Activated naive CD4-positive, alpha-beta T cell treated with anti-CD3 and anti-CD28 coated beads for 36 hours (primary cell): ENCODE results near the gene NPBWR2. TPM values are rescaled to one million over a fixed set of nuclear protein-coding genes. Genes with fewer than 3 reads are reported as not detected.

Experiments
- CTCF ChIA-PET: fragments of 350-600 bp; sonication (Branson Sonifier 250); formaldehyde crosslinking; loops from one replicate; lab custom pipeline; 2021; ENCODE audit warnings: antibody characterized with exemption; lab: Charles Lee
- DNase-seq: peaks from one replicate; pipeline ENCODE4 v3.0.0-alpha.2; 2020
- H3K27ac Mint-ChIP-seq: one replicate; pipeline ENCODE4 v1.8.0; 2021; ENCODE audit warnings: mild to moderate bottlenecking, mixed read lengths
- H3K27me3 Mint-ChIP-seq: one replicate; pipeline ENCODE4 v1.8.0; 2021; ENCODE audit warnings: low read depth, mixed read lengths
- H3K36me3 Mint-ChIP-seq: one replicate; pipeline ENCODE4 v1.8.0; 2021; ENCODE audit warnings: low read depth, mixed read lengths
- H3K4me1 Mint-ChIP-seq: one replicate; pipeline ENCODE4 v1.8.0; 2021; ENCODE audit warnings: low read depth, mixed read lengths
- H3K4me3 Mint-ChIP-seq: one replicate; pipeline ENCODE4 v1.8.0; 2021; ENCODE audit warnings: mild to moderate bottlenecking, moderate library complexity, mixed read lengths
- H3K9me3 Mint-ChIP-seq: one replicate; pipeline ENCODE4 v1.8.0; 2021; ENCODE audit warnings: mixed read lengths
- intact Hi-C: fragments of 100-400 bp; cut with micrococcal nuclease; formaldehyde crosslinking; loops from one replicate; pipeline ENCODE4 v1.15.1; 2023
- total RNA-seq, 2 experiments: library from RNA; stranded (reverse); gene quantifications; one replicate each; pipeline ENCODE4 v1.2.3, GENCODE V29; 2021

The NPBWR2 gene
- total RNA-seq, 2 experiments from 2014 or later = not detected

DNA sequence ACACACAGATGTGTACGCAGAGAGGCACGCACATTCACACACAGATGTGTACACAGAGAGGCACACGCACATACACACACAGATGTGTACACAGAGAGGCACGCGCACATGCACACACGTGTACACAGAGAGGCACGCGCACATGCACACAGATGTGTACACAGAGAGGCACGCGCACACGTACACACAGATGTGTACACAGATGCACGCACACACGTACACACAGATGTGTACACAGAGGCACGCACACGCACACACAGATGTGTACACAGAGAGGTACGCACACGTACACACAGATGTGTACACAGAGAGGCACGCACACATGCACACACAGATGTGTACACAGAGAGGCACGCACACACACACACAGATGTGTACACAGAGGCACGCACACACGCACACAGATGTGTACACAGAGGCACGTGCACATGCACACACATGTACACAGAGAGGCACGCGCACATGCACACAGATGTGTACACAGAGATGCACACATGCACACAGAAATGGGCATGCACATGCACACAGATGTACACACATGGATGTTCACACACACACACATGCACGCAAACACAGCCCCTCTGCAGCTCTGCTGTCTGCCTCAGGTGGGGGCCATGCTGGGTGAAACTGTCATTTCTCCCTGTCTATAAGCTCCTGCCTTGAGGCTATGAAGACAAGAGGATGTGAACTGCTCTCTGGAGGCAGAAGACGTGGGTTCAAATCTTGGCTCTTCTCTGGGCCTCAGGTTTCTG, 42.6 kb upstream of the NPBWR2 start:
- DNase-seq = no peak
- Mint-ChIP-seq H3K4me1 (no peaks in the 10 kb centered on the region), H3K27ac (no peak overlapping the region), H3K4me3 (no peak overlapping the region), H3K9me3 (peaks cover 5% of the 10 kb centered on the region), H3K27me3 (no peaks in the 10 kb centered on the region), H3K36me3 (peaks cover 2% of the 10 kb centered on the region)
- CTCF ChIA-PET = no interaction called here
- intact Hi-C loops = no loop called here

- peaks cover 11% of the 10 kb centered on the region for H3K9me3 Mint-ChIP-seq
- no peak overlapping the region for H3K27ac Mint-ChIP-seq
- no peaks in the 10 kb centered on the region for H3K27me3 Mint-ChIP-seq
- DNase-seq = no peak
- CTCF ChIA-PET = no interaction called here
- intact Hi-C loops = no loop called here
- H3K4me1 Mint-ChIP-seq = no peaks in the 10 kb centered on the region
- peaks cover 2% of the 10 kb centered on the region for H3K36me3 Mint-ChIP-seq
- H3K4me3 Mint-ChIP-seq = no peak overlapping the region
Measured at GRCh38 chr20:64149141-64149540, 41.8 kb upstream of the NPBWR2 start.

DNA sequence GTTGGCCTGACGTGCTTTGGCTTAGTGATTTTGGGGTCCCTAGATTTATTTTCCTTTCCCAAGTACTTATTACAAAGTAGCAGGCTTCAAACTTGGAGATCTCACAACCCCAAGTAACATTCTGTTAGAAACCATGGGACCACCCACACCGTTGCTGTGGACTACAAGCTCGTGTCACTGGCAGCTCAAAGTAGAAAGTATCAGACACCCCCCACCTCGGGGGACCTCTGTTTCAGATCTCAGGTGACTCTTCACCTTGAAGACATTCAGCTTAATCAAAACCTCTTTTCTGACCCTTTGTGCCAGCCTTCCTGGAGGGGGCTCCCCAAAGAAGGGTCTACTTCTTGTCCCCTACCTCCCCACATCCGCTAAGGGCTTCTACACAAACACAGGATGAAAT, 41.2 kb upstream of the NPBWR2 start:
- CTCF ChIA-PET = no interaction called here
- Mint-ChIP-seq H3K4me3 (no peak overlapping the region), H3K27me3 (no peaks in the 10 kb centered on the region), H3K27ac (no peak overlapping the region), H3K9me3 (peaks cover 11% of the 10 kb centered on the region), H3K36me3 (peaks cover 2% of the 10 kb centered on the region), H3K4me1 (no peaks in the 10 kb centered on the region)
- no peak for DNase-seq
- intact Hi-C loops = no loop called here

- CTCF ChIA-PET = no interaction called here
Measured at GRCh38 chr20:64146936-64147477, 39.6 kb upstream of the NPBWR2 start.

DNA sequence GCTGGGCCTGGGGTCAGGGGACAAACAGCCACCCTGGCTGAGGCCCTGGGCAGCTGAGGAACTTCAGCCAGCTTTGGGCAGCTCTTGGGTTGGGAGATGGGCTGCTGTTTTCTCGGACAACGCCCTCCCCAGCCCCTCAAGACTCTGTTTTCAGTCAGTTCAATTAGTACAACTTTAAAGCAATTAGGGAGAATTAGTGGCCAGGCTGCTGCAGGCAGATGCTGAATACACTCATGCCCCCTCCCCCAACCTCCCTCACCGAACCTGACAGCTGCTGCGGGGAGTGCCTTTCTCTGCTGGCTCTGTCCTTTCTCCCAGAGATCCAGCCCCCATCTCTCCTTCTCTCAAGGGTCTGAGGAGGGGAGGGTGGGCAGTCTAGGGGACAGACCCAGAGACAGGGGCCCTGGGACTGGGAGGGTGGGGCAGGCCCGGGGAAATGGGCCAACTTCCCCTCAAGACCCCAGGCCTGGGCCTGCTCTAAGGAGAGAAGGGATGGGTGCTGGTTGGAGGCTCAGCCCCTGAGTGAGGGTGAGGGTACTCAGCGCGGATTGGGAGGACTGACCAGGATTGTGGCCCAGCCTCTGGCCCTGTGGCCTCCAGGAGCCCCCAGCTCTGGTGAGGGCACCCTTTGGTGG, 39.1 kb upstream of the NPBWR2 start:
- H3K4me1 Mint-ChIP-seq = no peaks in the 10 kb centered on the region
- intact Hi-C loops = no loop called here
- CTCF ChIA-PET = no interaction called here
- no peak overlapping the region for H3K27ac Mint-ChIP-seq
- no peak overlapping the region for H3K4me3 Mint-ChIP-seq
- peaks cover 11% of the 10 kb centered on the region for H3K9me3 Mint-ChIP-seq
- no peaks in the 10 kb centered on the region for H3K27me3 Mint-ChIP-seq
- DNase-seq = no peak
- H3K36me3 Mint-ChIP-seq = peaks cover 2% of the 10 kb centered on the region

More at GRCh38 chr20:64146936-64147477, 39.6 kb upstream of the NPBWR2 start:
- intact Hi-C loops = no loop called here
- H3K27me3 Mint-ChIP-seq = no peaks in the 10 kb centered on the region
- peaks cover 2% of the 10 kb centered on the region for H3K36me3 Mint-ChIP-seq
- no peaks in the 10 kb centered on the region for H3K4me1 Mint-ChIP-seq
- DNase-seq = no peak
- no peak overlapping the region for H3K4me3 Mint-ChIP-seq
- H3K9me3 Mint-ChIP-seq = peaks cover 11% of the 10 kb centered on the region
- H3K27ac Mint-ChIP-seq = no peak overlapping the region

GRCh38 chr20:64145458-64146300, 38.3 kb upstream of the NPBWR2 start:
- CTCF ChIA-PET = interaction anchor here (0.5 kb wide), 1 partner anchor 50 kb away, joined by 3 read pairs; no protein-coding TSS in a partner anchor
- Mint-ChIP-seq H3K9me3 (peaks cover 11% of the 10 kb centered on the region), H3K4me1 (no peaks in the 10 kb centered on the region), H3K36me3 (peaks cover 2% of the 10 kb centered on the region), H3K27ac (no peak overlapping the region), H3K27me3 (no peaks in the 10 kb centered on the region), H3K4me3 (no peak overlapping the region)
- DNase-seq = peak; percentile 33
- intact Hi-C loops = no loop called here

DNA sequence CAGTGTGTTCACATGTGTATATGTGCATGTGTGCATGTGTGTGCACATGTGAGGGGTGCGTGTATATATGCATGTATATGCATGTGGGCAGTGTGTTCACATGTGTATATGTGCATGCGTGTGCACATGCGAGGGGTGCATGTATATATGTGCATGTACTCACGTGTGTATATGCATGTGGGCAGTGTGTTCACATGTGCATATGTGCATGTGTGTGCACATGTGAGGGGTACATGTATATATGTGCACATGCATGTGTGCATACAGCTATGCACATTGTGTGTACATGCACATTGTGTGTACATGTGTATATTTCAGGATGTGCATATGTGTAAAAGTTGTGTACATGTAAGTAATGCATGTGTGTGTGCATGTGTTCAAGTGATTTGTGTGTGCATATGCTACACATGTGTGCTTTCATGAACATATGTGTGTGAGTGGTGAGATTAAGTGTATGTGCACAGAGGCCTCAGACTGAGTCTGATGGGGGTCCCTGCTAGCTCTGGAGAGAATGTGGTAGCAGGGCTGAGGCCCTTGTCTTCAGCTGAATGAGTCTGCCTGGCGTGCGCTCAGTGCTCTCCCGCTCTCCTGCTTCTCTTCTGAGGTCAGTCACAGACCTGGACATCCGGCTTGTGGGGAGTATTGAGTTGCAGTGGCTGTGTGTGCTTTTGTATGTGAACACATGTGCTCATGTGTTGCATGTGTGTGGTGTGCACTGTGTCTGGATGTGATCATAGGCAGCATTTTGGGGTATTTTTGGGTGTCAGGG, 37.0 kb upstream of the NPBWR2 start:
- intact Hi-C loops = no loop called here
- Mint-ChIP-seq H3K27ac (no peak overlapping the region), H3K4me3 (no peak overlapping the region), H3K27me3 (no peaks in the 10 kb centered on the region), H3K4me1 (no peaks in the 10 kb centered on the region), H3K36me3 (peaks cover 2% of the 10 kb centered on the region), H3K9me3 (peaks cover 11% of the 10 kb centered on the region)
- CTCF ChIA-PET = no interaction called here
- DNase-seq = no peak

DNA sequence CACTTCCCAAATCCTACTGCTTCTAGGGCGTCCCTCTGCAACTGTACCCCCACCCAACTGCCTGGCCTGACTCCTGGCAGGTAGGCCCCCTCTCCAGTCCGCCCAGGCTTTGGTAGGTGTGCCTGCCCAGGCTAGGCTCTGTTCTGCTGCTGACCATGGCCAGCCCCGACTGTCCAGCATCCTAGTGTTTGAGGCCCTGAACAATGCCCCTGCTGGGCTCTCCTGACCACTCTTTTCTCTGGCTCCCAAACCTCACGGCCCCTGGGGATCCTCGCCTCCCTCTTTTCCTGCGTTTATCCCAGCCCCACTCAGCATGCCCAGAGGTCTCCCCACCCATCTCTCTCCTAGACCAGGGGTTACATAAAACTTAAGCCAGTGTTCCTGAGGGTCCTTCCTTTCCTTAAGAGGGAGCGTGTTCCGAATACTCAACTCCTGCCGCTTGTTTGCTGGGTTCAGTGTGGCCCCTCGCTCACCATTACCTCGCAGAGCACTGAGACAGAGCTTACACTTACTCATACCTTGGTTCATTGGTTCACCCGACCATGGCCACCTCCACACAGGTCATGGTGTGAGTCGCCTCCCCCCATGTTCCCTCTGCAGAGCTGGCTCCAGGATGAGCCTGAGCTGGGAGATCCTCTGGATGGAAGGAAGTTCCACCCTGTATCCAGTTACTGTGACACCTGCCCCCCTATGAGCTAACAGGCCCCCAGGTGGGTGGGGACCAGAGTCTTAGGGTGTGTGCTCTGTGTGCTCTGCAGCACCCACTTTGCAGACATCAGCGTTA, 35.8 kb upstream of the NPBWR2 start:
- H3K9me3 Mint-ChIP-seq = peaks cover 11% of the 10 kb centered on the region
- no peaks in the 10 kb centered on the region for H3K27me3 Mint-ChIP-seq
- DNase-seq = no peak
- peaks cover 2% of the 10 kb centered on the region for H3K36me3 Mint-ChIP-seq
- no peaks in the 10 kb centered on the region for H3K4me1 Mint-ChIP-seq
- no peak overlapping the region for H3K27ac Mint-ChIP-seq
- intact Hi-C loops = no loop called here
- CTCF ChIA-PET = no interaction called here
- no peak overlapping the region for H3K4me3 Mint-ChIP-seq

- intact Hi-C loops = no loop called here
- Mint-ChIP-seq H3K9me3 (peaks cover 11% of the 10 kb centered on the region), H3K4me1 (no peaks in the 10 kb centered on the region), H3K4me3 (no peak overlapping the region), H3K36me3 (peaks cover 2% of the 10 kb centered on the region), H3K27ac (no peak overlapping the region), H3K27me3 (no peaks in the 10 kb centered on the region)
- DNase-seq = no peak
- CTCF ChIA-PET = no interaction called here
Measured at GRCh38 chr20:64142590-64142989, 35.2 kb upstream of the NPBWR2 start.

GRCh38 chr20:64140956-64141355, 33.6 kb upstream of the NPBWR2 start:
- peaks cover 11% of the 10 kb centered on the region for H3K9me3 Mint-ChIP-seq
- no peak overlapping the region for H3K27ac Mint-ChIP-seq
- CTCF ChIA-PET = interaction anchor here (1.0 kb wide), 1 partner anchor 40 kb away, joined by 3 read pairs; no protein-coding TSS in a partner anchor
- DNase-seq = no peak
- no peaks in the 10 kb centered on the region for H3K27me3 Mint-ChIP-seq
- H3K4me1 Mint-ChIP-seq = no peaks in the 10 kb centered on the region
- H3K36me3 Mint-ChIP-seq = peaks cover 2% of the 10 kb centered on the region
- intact Hi-C loops = no loop called here
- no peak overlapping the region for H3K4me3 Mint-ChIP-seq
